ENCODE measurements around the gene F13A1.

Gene F13A1

DNA sequence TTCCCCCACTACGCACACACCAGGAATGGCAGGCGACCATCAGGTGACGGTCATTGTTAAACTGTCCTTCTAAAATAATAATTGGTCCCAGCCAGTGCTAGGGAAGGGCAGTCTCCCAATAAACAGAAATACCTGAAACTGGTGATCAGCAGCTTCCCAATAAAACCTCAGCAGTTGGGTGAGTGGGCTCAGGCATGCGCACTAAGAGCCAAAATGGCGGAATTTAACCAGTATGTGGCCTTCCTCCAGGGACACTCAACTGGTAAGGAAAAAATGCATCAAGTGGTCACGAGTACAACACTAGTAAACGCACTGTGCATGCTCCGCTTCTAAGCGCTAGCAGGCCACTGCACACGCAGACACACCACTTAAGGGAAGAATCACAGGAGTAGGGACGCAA is 34.8 kb downstream of the F13A1 start:
- no peaks in the 10 kb centered on the region for H3K9me3 ChIP-seq (ENCODE audit: control insufficient read depth in 2 of 2, low read length in 2 of 2)
- H3K4me1 ChIP-seq (ENCODE audit: control insufficient read depth in 2 of 2, insufficient read depth in 2 of 2, low read length in 2 of 2) = no peaks in the 10 kb centered on the region
- no peaks in the 10 kb centered on the region for H3K36me3 ChIP-seq (ENCODE audit: control insufficient read depth in 2 of 2, insufficient read depth in 2 of 2, low read length in 2 of 2)
- H3K27me3 ChIP-seq (ENCODE audit: control insufficient read depth in 2 of 2, insufficient read depth in 2 of 2, low read length in 2 of 2) = no peaks in the 10 kb centered on the region
- H3K27ac ChIP-seq (ENCODE audit: low read depth in 2 of 2, low read length in 2 of 2) = no peak overlapping the region
- no peak overlapping the region for H3K9ac ChIP-seq (ENCODE audit: low read depth in 1 of 2, low read length in 2 of 2)
- H3K4me3 ChIP-seq (ENCODE audit: low read length in 2 of 2) = no peak overlapping the region

DNA sequence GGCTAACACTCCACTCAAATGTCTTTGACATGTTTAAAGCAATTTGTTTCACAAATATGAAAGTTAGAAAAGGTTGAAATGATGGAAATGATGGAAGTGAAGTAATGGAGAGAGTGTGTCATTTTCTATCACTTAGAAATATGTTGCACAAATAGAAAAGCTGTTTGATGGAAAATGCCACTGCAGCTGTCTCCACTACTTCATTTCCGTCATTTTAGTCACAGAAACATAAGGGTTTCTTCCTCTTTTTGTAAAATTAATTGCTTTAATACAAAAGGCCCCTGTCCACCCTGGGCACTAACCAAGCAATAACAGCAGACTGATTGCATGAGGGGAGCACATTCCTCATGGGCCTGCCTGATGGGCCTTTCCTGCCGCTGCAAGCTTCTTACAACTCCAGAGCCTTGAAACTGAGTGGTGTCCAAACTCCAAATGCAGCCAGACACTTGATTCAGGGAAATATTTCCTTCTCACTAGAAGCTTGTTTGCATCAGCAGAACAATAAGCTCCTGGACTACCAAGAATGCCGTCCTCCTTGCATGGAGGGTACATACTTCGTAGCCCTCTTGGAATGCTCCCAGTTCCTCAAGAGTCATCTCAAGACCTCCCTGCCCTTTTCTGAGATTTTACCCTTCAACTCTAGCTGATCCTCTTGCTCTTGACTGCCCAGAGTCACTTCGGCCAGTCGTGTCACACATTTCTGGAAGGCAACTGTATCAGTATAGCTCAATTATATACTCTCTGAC is 36.1 kb downstream of the F13A1 start:
- Histone ChIP-seq H3K4me1 (ENCODE audit: control insufficient read depth in 2 of 2, insufficient read depth in 2 of 2, low read length in 2 of 2) (no peaks in the 10 kb centered on the region), H3K27me3 (ENCODE audit: control insufficient read depth in 2 of 2, insufficient read depth in 2 of 2, low read length in 2 of 2) (no peaks in the 10 kb centered on the region), H3K9me3 (ENCODE audit: control insufficient read depth in 2 of 2, low read length in 2 of 2) (no peaks in the 10 kb centered on the region), H3K9ac (ENCODE audit: low read depth in 1 of 2, low read length in 2 of 2) (no peak overlapping the region), H3K36me3 (ENCODE audit: control insufficient read depth in 2 of 2, insufficient read depth in 2 of 2, low read length in 2 of 2) (no peaks in the 10 kb centered on the region), H3K27ac (ENCODE audit: low read depth in 2 of 2, low read length in 2 of 2) (no peak overlapping the region), H3K4me3 (ENCODE audit: low read length in 2 of 2) (no peak overlapping the region)

GRCh38 chr6:6283746-6284145 is 36.7 kb downstream of the F13A1 start:
- Histone ChIP-seq H3K27me3 (ENCODE audit: control insufficient read depth in 2 of 2, insufficient read depth in 2 of 2, low read length in 2 of 2) (no peaks in the 10 kb centered on the region), H3K9me3 (ENCODE audit: control insufficient read depth in 2 of 2, low read length in 2 of 2) (no peaks in the 10 kb centered on the region), H3K36me3 (ENCODE audit: control insufficient read depth in 2 of 2, insufficient read depth in 2 of 2, low read length in 2 of 2) (no peaks in the 10 kb centered on the region)

DNA sequence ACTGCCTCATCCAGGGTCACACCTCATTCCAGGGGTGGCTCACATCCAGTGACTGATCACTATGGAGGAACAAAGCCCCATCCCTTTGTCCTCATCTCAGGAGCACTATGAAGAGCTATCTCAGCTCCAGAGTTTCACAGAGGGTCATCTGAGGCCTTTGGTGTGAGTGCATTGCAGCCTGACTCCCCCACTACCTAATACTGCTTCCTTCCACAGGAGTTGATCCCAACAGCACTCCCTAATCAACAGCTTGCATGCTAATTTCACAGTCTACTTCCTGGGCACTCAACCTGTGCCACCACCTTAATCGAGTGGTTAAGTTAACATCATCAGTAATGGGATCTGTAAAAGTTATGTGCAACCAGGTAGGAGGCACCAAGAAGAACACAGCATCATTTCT is 37.7 kb downstream of the F13A1 start:
- no peaks in the 10 kb centered on the region for H3K27me3 ChIP-seq (ENCODE audit: control insufficient read depth in 2 of 2, insufficient read depth in 2 of 2, low read length in 2 of 2)
- H3K9ac ChIP-seq (ENCODE audit: low read depth in 1 of 2, low read length in 2 of 2) = no peak overlapping the region
- no peaks in the 10 kb centered on the region for H3K36me3 ChIP-seq (ENCODE audit: control insufficient read depth in 2 of 2, insufficient read depth in 2 of 2, low read length in 2 of 2)
- H3K9me3 ChIP-seq (ENCODE audit: control insufficient read depth in 2 of 2, low read length in 2 of 2) = no peaks in the 10 kb centered on the region
- no peak overlapping the region for H3K4me3 ChIP-seq (ENCODE audit: low read length in 2 of 2)
- H3K27ac ChIP-seq (ENCODE audit: low read depth in 2 of 2, low read length in 2 of 2) = no peak overlapping the region
- H3K4me1 ChIP-seq (ENCODE audit: control insufficient read depth in 2 of 2, insufficient read depth in 2 of 2, low read length in 2 of 2) = no peaks in the 10 kb centered on the region

More at GRCh38 chr6:6283746-6284145, 36.7 kb downstream of the F13A1 start:
- Histone ChIP-seq H3K27ac (ENCODE audit: low read depth in 2 of 2, low read length in 2 of 2) (no peak overlapping the region), H3K4me3 (ENCODE audit: low read length in 2 of 2) (no peak overlapping the region), H3K9ac (ENCODE audit: low read depth in 1 of 2, low read length in 2 of 2) (no peak overlapping the region), H3K4me1 (ENCODE audit: control insufficient read depth in 2 of 2, insufficient read depth in 2 of 2, low read length in 2 of 2) (no peaks in the 10 kb centered on the region)

- Histone ChIP-seq H3K9ac (ENCODE audit: low read depth in 1 of 2, low read length in 2 of 2) (no peak overlapping the region), H3K9me3 (ENCODE audit: control insufficient read depth in 2 of 2, low read length in 2 of 2) (no peaks in the 10 kb centered on the region), H3K27me3 (ENCODE audit: control insufficient read depth in 2 of 2, insufficient read depth in 2 of 2, low read length in 2 of 2) (no peaks in the 10 kb centered on the region), H3K4me3 (ENCODE audit: low read length in 2 of 2) (no peak overlapping the region), H3K36me3 (ENCODE audit: control insufficient read depth in 2 of 2, insufficient read depth in 2 of 2, low read length in 2 of 2) (no peaks in the 10 kb centered on the region), H3K4me1 (ENCODE audit: control insufficient read depth in 2 of 2, insufficient read depth in 2 of 2, low read length in 2 of 2) (no peaks in the 10 kb centered on the region), H3K27ac (ENCODE audit: low read depth in 2 of 2, low read length in 2 of 2) (no peak overlapping the region)
Measured at GRCh38 chr6:6277413-6277812, 43.0 kb downstream of the F13A1 start.

DNA sequence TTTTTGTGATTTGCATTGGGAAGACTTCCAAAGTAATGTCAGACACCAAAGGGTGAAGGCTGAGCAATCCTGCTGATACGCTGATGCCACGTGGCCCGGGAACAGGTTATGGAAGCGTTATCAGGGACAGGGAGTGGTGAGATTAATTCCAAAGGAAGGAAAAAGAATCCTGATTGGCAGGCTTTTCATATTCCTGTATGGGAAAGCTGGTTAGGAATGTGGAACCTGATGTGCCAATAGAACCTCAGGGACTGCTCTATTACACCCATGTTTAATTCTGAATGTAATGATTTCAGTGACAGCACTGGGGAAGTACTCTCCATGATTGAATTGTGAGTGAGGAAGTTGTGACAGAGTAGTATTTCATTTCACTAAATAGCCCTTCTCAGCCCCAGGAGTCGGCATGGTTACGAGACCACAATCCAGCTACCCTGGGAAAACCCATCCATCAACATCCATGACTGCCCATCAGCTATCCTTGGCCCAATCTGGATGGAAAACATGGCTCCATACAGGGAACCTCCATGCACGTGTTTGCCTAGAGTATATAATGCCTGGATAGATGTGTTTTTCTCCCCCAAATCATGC is 49.4 kb downstream of the F13A1 start:
- H3K4me1 ChIP-seq (ENCODE audit: control insufficient read depth in 2 of 2, insufficient read depth in 2 of 2, low read length in 2 of 2) = no peaks in the 10 kb centered on the region
- peaks cover 0 to 3% of the 10 kb centered on the region in 2 donors for H3K27me3 ChIP-seq (ENCODE audit: control insufficient read depth in 2 of 2, insufficient read depth in 2 of 2, low read length in 2 of 2)
- no peak overlapping the region for H3K4me3 ChIP-seq (ENCODE audit: low read length in 2 of 2)
- H3K36me3 ChIP-seq (ENCODE audit: control insufficient read depth in 2 of 2, insufficient read depth in 2 of 2, low read length in 2 of 2) = no peaks in the 10 kb centered on the region
- no peak overlapping the region for H3K9ac ChIP-seq (ENCODE audit: low read depth in 1 of 2, low read length in 2 of 2)
- H3K27ac ChIP-seq (ENCODE audit: low read depth in 2 of 2, low read length in 2 of 2) = no peak overlapping the region
- H3K9me3 ChIP-seq (ENCODE audit: control insufficient read depth in 2 of 2, low read length in 2 of 2) = no peaks in the 10 kb centered on the region

GRCh38 chr6:6260196-6260722 is 60.2 kb downstream of the F13A1 start:
- H3K4me1 ChIP-seq (ENCODE audit: control insufficient read depth in 2 of 2, insufficient read depth in 2 of 2, low read length in 2 of 2) = no peaks in the 10 kb centered on the region
- H3K9ac ChIP-seq (ENCODE audit: low read depth in 1 of 2, low read length in 2 of 2) = no peak overlapping the region
- no peak overlapping the region for H3K4me3 ChIP-seq (ENCODE audit: low read length in 2 of 2)
- H3K36me3 ChIP-seq (ENCODE audit: control insufficient read depth in 2 of 2, insufficient read depth in 2 of 2, low read length in 2 of 2) = no peaks in the 10 kb centered on the region
- no peaks in the 10 kb centered on the region for H3K27me3 ChIP-seq (ENCODE audit: control insufficient read depth in 2 of 2, insufficient read depth in 2 of 2, low read length in 2 of 2)
- no peak overlapping the region for H3K27ac ChIP-seq (ENCODE audit: low read depth in 2 of 2, low read length in 2 of 2)
- H3K9me3 ChIP-seq (ENCODE audit: control insufficient read depth in 2 of 2, low read length in 2 of 2) = no peaks in the 10 kb centered on the region

GRCh38 chr6:6256886-6257285 is 63.6 kb downstream of the F13A1 start:
- no peaks in the 10 kb centered on the region for H3K9me3 ChIP-seq (ENCODE audit: control insufficient read depth in 2 of 2, low read length in 2 of 2)
- H3K27ac ChIP-seq (ENCODE audit: low read depth in 2 of 2, low read length in 2 of 2) = no peak overlapping the region
- no peaks in the 10 kb centered on the region for H3K27me3 ChIP-seq (ENCODE audit: control insufficient read depth in 2 of 2, insufficient read depth in 2 of 2, low read length in 2 of 2)
- H3K4me3 ChIP-seq (ENCODE audit: low read length in 2 of 2) = no peak overlapping the region
- H3K36me3 ChIP-seq (ENCODE audit: control insufficient read depth in 2 of 2, insufficient read depth in 2 of 2, low read length in 2 of 2) = no peaks in the 10 kb centered on the region
- H3K4me1 ChIP-seq (ENCODE audit: control insufficient read depth in 2 of 2, insufficient read depth in 2 of 2, low read length in 2 of 2) = no peaks in the 10 kb centered on the region
- H3K9ac ChIP-seq (ENCODE audit: low read depth in 1 of 2, low read length in 2 of 2) = no peak overlapping the region

GRCh38 chr6:6256259-6256658 is 64.2 kb downstream of the F13A1 start:
- Histone ChIP-seq H3K27ac (ENCODE audit: low read depth in 2 of 2, low read length in 2 of 2) (no peak overlapping the region), H3K27me3 (ENCODE audit: control insufficient read depth in 2 of 2, insufficient read depth in 2 of 2, low read length in 2 of 2) (no peaks in the 10 kb centered on the region), H3K4me3 (ENCODE audit: low read length in 2 of 2) (no peak overlapping the region), H3K9me3 (ENCODE audit: control insufficient read depth in 2 of 2, low read length in 2 of 2) (no peaks in the 10 kb centered on the region), H3K4me1 (ENCODE audit: control insufficient read depth in 2 of 2, insufficient read depth in 2 of 2, low read length in 2 of 2) (no peaks in the 10 kb centered on the region), H3K36me3 (ENCODE audit: control insufficient read depth in 2 of 2, insufficient read depth in 2 of 2, low read length in 2 of 2) (no peaks in the 10 kb centered on the region), H3K9ac (ENCODE audit: low read depth in 1 of 2, low read length in 2 of 2) (no peak overlapping the region)

DNA sequence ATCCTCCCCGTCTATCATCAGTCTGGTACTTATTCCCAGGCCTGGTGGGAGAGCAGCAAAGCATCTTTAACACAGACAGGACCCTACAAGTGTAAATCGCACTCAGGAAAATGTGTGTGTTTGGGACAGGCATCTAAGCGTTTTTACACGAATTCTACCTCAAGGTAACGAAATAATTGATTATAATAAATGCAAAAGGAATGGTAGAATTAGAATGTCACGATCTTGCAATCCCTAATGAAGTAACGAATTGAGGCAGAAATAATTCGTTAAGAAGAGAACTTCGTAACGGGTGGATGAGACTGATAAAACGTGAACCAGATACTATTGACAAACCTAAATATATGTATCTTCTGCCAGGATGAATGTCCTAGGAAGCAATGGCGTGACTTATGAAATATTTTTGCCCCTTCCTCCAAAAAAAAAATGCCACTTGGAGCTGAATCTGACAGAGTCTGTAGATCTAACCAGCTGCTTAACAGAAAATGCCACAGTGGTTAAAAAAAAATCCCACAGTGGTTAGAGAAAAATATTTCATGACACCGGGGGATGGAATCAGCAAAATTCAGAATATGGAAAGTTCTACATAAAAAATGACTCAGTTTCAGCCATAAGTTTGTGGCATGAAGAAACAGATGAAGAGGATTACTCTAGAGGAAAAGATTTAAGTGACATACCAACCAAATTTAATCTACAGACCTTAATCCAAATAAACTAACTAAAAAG is 68.7 kb downstream of the F13A1 start:
- Histone ChIP-seq H3K4me3 (ENCODE audit: low read length in 2 of 2) (no peak overlapping the region), H3K4me1 (ENCODE audit: control insufficient read depth in 2 of 2, insufficient read depth in 2 of 2, low read length in 2 of 2) (no peaks in the 10 kb centered on the region), H3K9me3 (ENCODE audit: control insufficient read depth in 2 of 2, low read length in 2 of 2) (no peaks in the 10 kb centered on the region), H3K36me3 (ENCODE audit: control insufficient read depth in 2 of 2, insufficient read depth in 2 of 2, low read length in 2 of 2) (no peaks in the 10 kb centered on the region), H3K9ac (ENCODE audit: low read depth in 1 of 2, low read length in 2 of 2) (no peak overlapping the region), H3K27me3 (ENCODE audit: control insufficient read depth in 2 of 2, insufficient read depth in 2 of 2, low read length in 2 of 2) (no peaks in the 10 kb centered on the region), H3K27ac (ENCODE audit: low read depth in 2 of 2, low read length in 2 of 2) (no peak overlapping the region)
